Measurements from ENCODE around the gene FAR2. TPM values are rescaled to one million over a fixed set of nuclear protein-coding genes. Genes with fewer than 3 reads are reported as not detected.

FAR2 gene
- total and polyA plus RNA-seq, 8 donors: 0.43 to 2.8 (median 1.1) TPM

DNA sequence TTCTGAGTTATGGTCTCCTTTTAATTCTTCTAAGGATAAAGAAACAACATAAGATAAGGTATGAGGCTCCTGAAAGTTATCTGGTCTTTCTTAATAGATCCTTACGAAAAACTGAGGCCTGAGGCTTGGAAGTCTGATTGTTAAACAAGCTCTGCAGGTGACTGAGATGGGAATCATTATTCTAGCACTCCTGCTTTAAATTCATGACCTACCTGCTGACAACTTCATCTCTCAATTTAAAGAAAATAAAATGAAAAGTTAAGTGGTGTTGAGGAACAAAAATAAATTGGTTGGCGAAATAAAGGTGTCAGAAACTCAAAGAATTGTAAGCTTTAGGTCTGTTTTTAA lies 80.1 kb downstream of the FAR2 start:
- WGBS, 2 donors: 54 to 60% methylated on average over 2 of the region's 2 CpGs
- H3K4me3 ChIP-seq: no peak overlapping the region
- H3K36me3 ChIP-seq: no peaks in the 10 kb centered on the region
- FAIRE-seq (no peak), DNase-seq (no peak), ATAC-seq (no peak)
- no peaks in the 10 kb centered on the region for H3K27me3 ChIP-seq
- no peak overlapping the region for H3K27ac ChIP-seq
- H3K4me1 ChIP-seq: no peaks in the 10 kb centered on the region
- H3K9me3 ChIP-seq: no peaks in the 10 kb centered on the region
- TF ChIP-seq, protein P1, sequence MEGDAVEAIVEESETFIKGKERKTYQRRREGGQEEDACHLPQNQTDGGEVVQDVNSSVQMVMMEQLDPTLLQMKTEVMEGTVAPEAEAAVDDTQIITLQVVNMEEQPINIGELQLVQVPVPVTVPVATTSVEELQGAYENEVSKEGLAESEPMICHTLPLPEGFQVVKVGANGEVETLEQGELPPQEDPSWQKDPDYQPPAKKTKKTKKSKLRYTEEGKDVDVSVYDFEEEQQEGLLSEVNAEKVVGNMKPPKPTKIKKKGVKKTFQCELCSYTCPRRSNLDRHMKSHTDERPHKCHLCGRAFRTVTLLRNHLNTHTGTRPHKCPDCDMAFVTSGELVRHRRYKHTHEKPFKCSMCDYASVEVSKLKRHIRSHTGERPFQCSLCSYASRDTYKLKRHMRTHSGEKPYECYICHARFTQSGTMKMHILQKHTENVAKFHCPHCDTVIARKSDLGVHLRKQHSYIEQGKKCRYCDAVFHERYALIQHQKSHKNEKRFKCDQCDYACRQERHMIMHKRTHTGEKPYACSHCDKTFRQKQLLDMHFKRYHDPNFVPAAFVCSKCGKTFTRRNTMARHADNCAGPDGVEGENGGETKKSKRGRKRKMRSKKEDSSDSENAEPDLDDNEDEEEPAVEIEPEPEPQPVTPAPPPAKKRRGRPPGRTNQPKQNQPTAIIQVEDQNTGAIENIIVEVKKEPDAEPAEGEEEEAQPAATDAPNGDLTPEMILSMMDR (IDR thresholded peaks at IDR 0.05): no peak
- intact Hi-C loops (cut with DNase I): no loop called here

- H3K4me1 ChIP-seq: no peaks in the 10 kb centered on the region
- H3K27me3 ChIP-seq: no peaks in the 10 kb centered on the region
- intact Hi-C loops (cut with DNase I): no loop called here
- H3K9me3 ChIP-seq: no peaks in the 10 kb centered on the region
- DNase-seq (no peak), FAIRE-seq (no peak), ATAC-seq (no peak)
- TF ChIP-seq, protein P1 (IDR thresholded peaks at IDR 0.05): no peak
- H3K36me3 ChIP-seq: no peaks in the 10 kb centered on the region
- H3K27ac ChIP-seq: no peak overlapping the region
- no peak overlapping the region for H3K4me3 ChIP-seq
- WGBS, 2 donors: 61 to 71% methylated on average over 3 of the region's 3 CpGs
Observed at GRCh38 chr12:29229937-29230336, 80.9 kb downstream of the FAR2 start.

DNA sequence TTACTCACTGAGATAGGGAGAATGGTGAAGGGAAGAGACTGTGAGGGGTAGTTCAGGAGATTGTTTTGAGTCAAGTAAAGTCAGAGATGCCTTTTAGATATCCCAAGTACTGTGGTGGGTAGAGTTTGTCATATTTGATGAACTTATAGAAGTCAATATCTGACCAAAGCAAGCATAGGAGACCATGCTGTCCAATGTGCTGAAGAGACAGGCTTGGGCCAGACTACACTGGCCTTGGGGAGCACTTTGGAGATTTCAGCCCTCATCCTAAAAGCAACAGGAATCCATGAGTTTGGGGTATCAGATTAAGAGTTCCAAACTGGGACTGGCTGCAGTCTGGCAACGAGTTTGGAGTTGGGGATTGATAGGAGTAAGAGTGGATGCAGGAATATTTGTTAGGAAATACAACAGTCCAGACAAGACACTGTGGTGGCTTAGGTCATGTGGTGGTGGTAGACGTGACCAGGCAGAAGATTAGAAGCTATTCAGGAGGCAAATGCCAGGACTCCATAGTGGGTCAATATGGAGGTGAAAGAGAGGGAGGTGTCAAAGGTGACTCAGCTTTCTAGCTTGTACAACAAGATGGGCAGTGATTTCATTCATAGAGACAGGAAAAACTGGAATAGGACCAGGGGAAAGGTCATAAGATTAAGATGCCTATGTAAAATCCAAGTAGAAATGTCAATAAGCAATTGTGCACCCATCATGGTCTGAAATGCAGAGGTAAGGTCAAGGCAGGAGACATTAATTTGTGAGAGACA lies 81.9 kb downstream of the FAR2 start:
- Histone ChIP-seq H3K4me1 (no peaks in the 10 kb centered on the region), H3K4me3 (no peak overlapping the region), H3K9me3 (no peaks in the 10 kb centered on the region), H3K27ac (no peak overlapping the region), H3K27me3 (no peaks in the 10 kb centered on the region), H3K36me3 (no peaks in the 10 kb centered on the region)
- FAIRE-seq (no peak), ATAC-seq (no peak), DNase-seq (no peak)
- TF ChIP-seq, protein P1 (IDR thresholded peaks at IDR 0.05): no peak
- intact Hi-C loops (cut with DNase I): no loop called here
- 30 to 32% methylated on average over 2 of the region's 2 CpGs for WGBS, 2 donors

- Histone ChIP-seq H3K27me3 (no peaks in the 10 kb centered on the region), H3K4me3 (no peak overlapping the region), H3K27ac (no peak overlapping the region), H3K36me3 (no peaks in the 10 kb centered on the region), H3K4me1 (no peaks in the 10 kb centered on the region), H3K9me3 (no peaks in the 10 kb centered on the region)
- 61 to 64% methylated on average over 3 of the region's 3 CpGs for WGBS, 2 donors
- ATAC-seq (no peak), DNase-seq (no peak), FAIRE-seq (no peak)
- intact Hi-C loops (cut with DNase I): no loop called here
- TF ChIP-seq, protein P1 (IDR thresholded peaks at IDR 0.05): no peak
Observed at GRCh38 chr12:29232086-29232485, 83.0 kb downstream of the FAR2 start.

- H3K9me3 ChIP-seq: no peaks in the 10 kb centered on the region
- no peak for FAIRE-seq
- no peaks in the 10 kb centered on the region for H3K27me3 ChIP-seq
- H3K4me1 ChIP-seq: no peaks in the 10 kb centered on the region
- intact Hi-C loops (cut with DNase I): no loop called here
- no peak for ATAC-seq
- H3K27ac ChIP-seq: no peak overlapping the region
- WGBS, 2 donors: 60% methylated on average over 2 of the region's 2 CpGs
- TF ChIP-seq, protein P1 (IDR thresholded peaks at IDR 0.05): no peak
- no peak overlapping the region for H3K4me3 ChIP-seq
- DNase-seq: no peak
- no peaks in the 10 kb centered on the region for H3K36me3 ChIP-seq
Observed at GRCh38 chr12:29234552-29234951, 85.5 kb downstream of the FAR2 start.

All from pancreas (tissue), 10 donors.